GM12878 (cell line): ENCODE measurements around the gene MAK. TPM values are rescaled to one million over a fixed set of nuclear protein-coding genes. Genes with fewer than 3 reads are reported as not detected.

ENCODE experiments used
- ATAC-seq: fragments of 200-7000 bp; cut with Tn5 transposase; 3 replicates; pipeline ENCODE4 v1.9.1; 2020; ENCODE audit warnings: mild to moderate bottlenecking, moderate library complexity
- BruUV-seq: library from RNA; stranded (reverse); fragments of 400-500 nt; replicated peaks from 2 replicates; lab custom pipeline; 2021; lab: Mats Ljungman, UMichigan
- CTCF ChIA-PET: fragments of 300-600 bp; sonication (Branson Sonifier 250); formaldehyde crosslinking; extraction: SDS; loops from one replicate; lab custom pipeline; 2021; ENCODE audit warnings: inconsistent platforms; lab: Yijun Ruan, JAX
- POLR2A ChIA-PET: fragments of 350-600 bp; formaldehyde crosslinking; extraction: SDS; loops from one replicate; lab custom pipeline; 2021; ENCODE audit warnings: inconsistent platforms; lab: Charles Lee
- RAD21 ChIA-PET: fragments of 300-600 bp; sonication (Branson Sonifier 250); formaldehyde crosslinking; loops from one replicate; lab custom pipeline; 2023; ENCODE audit warnings: antibody characterized with exemption; ENCODE audit not compliant: unreplicated experiment; lab: Charles Lee
- SMC1A ChIA-PET: fragments of 300-600 bp; sonication (Branson Sonifier 250); formaldehyde crosslinking; loops from one replicate; lab custom pipeline; 2023; ENCODE audit not compliant: unreplicated experiment, uncharacterized antibody; lab: Charles Lee
- DNase-seq: peaks from one replicate; pipeline ENCODE4 v3.0.0-alpha.2; 2011; ENCODE audit warnings: low read depth, low spot score
- FAIRE-seq: peaks from 3 replicates; lab custom pipeline; 2011; peaks lifted over from hg19 to GRCh38; lab: Jason Lieb, UNC
- H2AFZ ChIP-seq: 2 replicates; pipeline ENCODE4 v1.6.0; 2011; ENCODE audit warnings: low read depth, low read length, control low read depth; ENCODE audit not compliant: control insufficient read depth
- H3K27ac ChIP-seq: 2 replicates; pipeline ENCODE4 v1.5.1; 2011; ENCODE audit warnings: control low read depth; ENCODE audit not compliant: control insufficient read depth, insufficient read depth
- H3K27me3 ChIP-seq, 2 experiments: replicated peaks in 1 of 2; 2 replicates each; pipeline versions ENCODE4 v1.6.0 to v1.6.1; 2011; ENCODE audit warnings: low read length in 1 of 2; ENCODE audit not compliant: control insufficient read depth in 2 of 2, insufficient read depth in 2 of 2
- H3K36me3 ChIP-seq, 2 experiments: 2 replicates each; pipeline ENCODE4 v1.5.1; 2011; ENCODE audit warnings: low read length in 1 of 2; ENCODE audit not compliant: control insufficient read depth in 2 of 2, insufficient read depth in 2 of 2
- H3K4me1 ChIP-seq: 2 replicates; pipeline ENCODE4 v1.6.1; 2011; ENCODE audit warnings: mild to moderate bottlenecking, low read length, moderate library complexity, mixed read lengths; ENCODE audit not compliant: control insufficient read depth, insufficient read depth
- H3K4me2 ChIP-seq: 2 replicates; pipeline ENCODE4 v1.6.0; 2011; ENCODE audit warnings: control low read depth; ENCODE audit not compliant: control insufficient read depth, insufficient read depth
- H3K4me3 ChIP-seq: fragments of 200-600 bp; sonication (generic); 2 replicates; pipeline ENCODE4 v1.5.1; 2016
- H3K79me2 ChIP-seq: 2 replicates; pipeline ENCODE4 v1.6.0; 2011; ENCODE audit warnings: low read length; ENCODE audit not compliant: control insufficient read depth, insufficient read depth
- H3K9ac ChIP-seq: 2 replicates; pipeline ENCODE4 v1.8.0; 2011; ENCODE audit warnings: low read length, control low read depth, mixed read lengths; ENCODE audit not compliant: control insufficient read depth, insufficient read depth
- H3K9me3 ChIP-seq: replicated peaks from 3 replicates; pipeline ENCODE4 v1.5.1; 2011; ENCODE audit warnings: mild to moderate bottlenecking, low read length; ENCODE audit not compliant: control insufficient read depth, insufficient read depth
- H4K20me1 ChIP-seq: 2 replicates; pipeline ENCODE4 v1.6.0; 2011; ENCODE audit not compliant: control insufficient read depth, insufficient read depth
- BCL3 ChIP-seq: IDR thresholded peaks from 2 replicates; pipeline ENCODE4 v1.6.1; 2011; ENCODE audit warnings: borderline replicate concordance, low read depth, mild to moderate bottlenecking, moderate library complexity, low read length; ENCODE audit not compliant: insufficient read depth, poor library complexity, severe bottlenecking
- CBX3 ChIP-seq: fragments of 200-600 bp; sonication (generic); IDR thresholded peaks from 2 replicates; pipeline ENCODE4 v1.6.1; 2016; ENCODE audit warnings: low read depth, borderline replicate concordance
- EED ChIP-seq: sonication (generic); IDR thresholded peaks from 2 replicates; pipeline ENCODE4 v1.6.1; 2016; ENCODE audit warnings: antibody characterized with exemption, low read depth
- FOS ChIP-seq: IDR thresholded peaks from 3 replicates; pipeline ENCODE4 v1.6.1; 2011; ENCODE audit warnings: borderline replicate concordance; ENCODE audit not compliant: insufficient read length; ENCODE audit errors: extremely low read depth
- IKZF2 ChIP-seq, 2 experiments: fragments of 450-650 bp; IDR thresholded peaks; 2 replicates each; pipeline ENCODE4 v1.6.1; 2017; ENCODE audit warnings: mild to moderate bottlenecking in 2 of 2, moderate library complexity in 2 of 2
- IRF4 ChIP-seq: IDR thresholded peaks from 2 replicates; pipeline ENCODE4 v1.6.1; 2011; ENCODE audit warnings: low read depth, low read length
- LARP7 ChIP-seq: fragments of 450-650 bp; IDR thresholded peaks from 2 replicates; pipeline ENCODE4 v1.6.1; 2017; ENCODE audit warnings: mild to moderate bottlenecking
- MXI1 ChIP-seq: fragments of 150-350 bp; IDR thresholded peaks from 2 replicates; pipeline ENCODE4 v1.6.1; 2011; ENCODE audit warnings: low read depth, mild to moderate bottlenecking, inconsistent platforms, low read length, improper control_type of control experiment
- NFIC ChIP-seq: IDR thresholded peaks from 2 replicates; pipeline ENCODE4 v1.6.1; 2012; ENCODE audit warnings: low read depth, mild to moderate bottlenecking, inconsistent platforms, low read length, moderate library complexity
- PBX3 ChIP-seq: IDR thresholded peaks from 2 replicates; pipeline ENCODE4 v1.6.1; 2011; ENCODE audit warnings: mild to moderate bottlenecking, low read depth, low read length, moderate library complexity; ENCODE audit not compliant: insufficient replicate concordance
- POLR2AphosphoS5 ChIP-seq: IDR thresholded peaks from 2 replicates; pipeline ENCODE4 v1.6.1; 2011; ENCODE audit warnings: mild to moderate bottlenecking, low read length, inconsistent platforms
- SIN3A ChIP-seq: IDR thresholded peaks from 2 replicates; pipeline ENCODE4 v1.6.1; 2012; ENCODE audit warnings: low read depth, low read length, improper control_type of control experiment
- WGBS: methylation state at CpG from one replicate; pipeline ENCODE4 v1.1.6; 2016; ENCODE audit warnings: low lambda C conversion rate; ENCODE audit not compliant: insufficient replicate concordance, insufficient coverage; ENCODE audit errors: missing lambda C conversion rate; 5-methylcytosine and 5-hydroxymethylcytosine counted together
- in situ Hi-C: fragments of 300-500 bp; cut with MboI; formaldehyde crosslinking; loops from 9 replicates; pipeline ENCODE4 v1.14.3; 2018; ENCODE audit warnings: mixed read lengths
- intact Hi-C: fragments of 100-400 bp; cut with micrococcal nuclease; formaldehyde crosslinking; loops from one replicate; pipeline ENCODE4 v1.14.2; 2022; ENCODE audit not compliant: unreplicated experiment
- polyA plus RNA-seq, 11 experiments: library from polyadenylated mRNA; depleted of rRNA in 4 of 11; unstranded in 6 of 11; stranded (reverse) in 5 of 11; fragments of >200 nt; fragmentation: Nextera tagmentation in 4 of 11; fragmentation: Illumina TruSeq in 1 of 11; extraction: Ambion mirVana in 4 of 11; extraction: Trizol in 1 of 11; gene quantifications; 1 replicate in 1 of 11; 2 replicates in 10 of 11; pipeline versions ENCODE4 v1.2.1 to v1.2.3, GENCODE V29; 2011 to 2016; ENCODE audit warnings: inconsistent platforms in 2 of 11, missing spikeins in 2 of 11, low read depth in 1 of 11
- total RNA-seq, 4 experiments: library from RNA; depleted of rRNA in 3 of 4; stranded (reverse); fragments of >200 nt in 3 of 4; fragmentation: Illumina TruSeq in 1 of 4; extraction: Trizol in 1 of 4; gene quantifications; 2 replicates each; pipeline versions ENCODE4 v1.2.1 to v1.2.3, GENCODE V29; 2013 to 2021

The MAK gene
- total and polyA plus RNA-seq, 10 of the 15 experiments (the other 5 are each of a cell fraction or from before 2014, with no cell fraction given): 0.01 to 0.90 (median 0.13) TPM; not detected in 1

- no peak overlapping the region for H3K9ac ChIP-seq
- WGBS: 99% methylated on average over 8 of the region's 8 CpGs
- peaks cover 0 to 3% of the 10 kb centered on the region in 2 experiments; a peak in 2 of 4 replicates for H3K36me3 ChIP-seq
- ATAC-seq (no peak), FAIRE-seq (no peak), DNase-seq (no peak)
- no peaks in the 10 kb centered on the region for H3K27me3 ChIP-seq
- BruUV-seq: no TSS peak
- no peak overlapping the region for H2AFZ ChIP-seq
- no peak overlapping the region for H3K27ac ChIP-seq
- no peak overlapping the region for H3K4me2 ChIP-seq
- TF ChIP-seq MXI1: no peak
- no peak for TF ChIP-seq NFIC
- no peak for TF ChIP-seq LARP7
- no peak for TF ChIP-seq SIN3A
- TF ChIP-seq IKZF2 (IDR thresholded peaks at IDR 0.05): no peak
- no peak for TF ChIP-seq EED
- no peak for TF ChIP-seq POLR2AphosphoS5
- no peak for TF ChIP-seq FOS
- no peak for TF ChIP-seq PBX3
- no peak for TF ChIP-seq CBX3
- no peak for TF ChIP-seq IRF4
- no peak for TF ChIP-seq BCL3
- in situ Hi-C loops: no loop called here
- H3K4me3 ChIP-seq: no peak overlapping the region
- POLR2A ChIA-PET: no interaction called here
- intact Hi-C loops: no loop called here
- no peaks in the 10 kb centered on the region for H3K9me3 ChIP-seq
- SMC1A ChIA-PET: no interaction called here
- no peaks in the 10 kb centered on the region for H3K79me2 ChIP-seq
- no peaks in the 10 kb centered on the region for H4K20me1 ChIP-seq
- no peaks in the 10 kb centered on the region for H3K4me1 ChIP-seq
- CTCF ChIA-PET: interaction anchor here (1.5 kb wide), 1 partner anchor 13 kb away, joined by 3 read pairs; no protein-coding TSS in a partner anchor
- RAD21 ChIA-PET: interaction anchor here (0.6 kb wide), 1 partner anchor 1219 kb away, joined by 3 read pairs; no protein-coding TSS in a partner anchor
These were observed 59.3 kb downstream of the MAK start for GRCh38 chr6:10779076-10779475.
